ENCODE data around the gene SUN2.

The SUN2 gene

GRCh38 chr22:38788846-38789245 is 33.0 kb upstream of the SUN2 start:
- H3K27me3 ChIP-seq (ENCODE audit: control insufficient read depth, insufficient read depth, low read length): no peaks in the 10 kb centered on the region
- no peaks in the 10 kb centered on the region for H3K36me3 ChIP-seq (ENCODE audit: control insufficient read depth, insufficient read depth, low read length)
- H3K4me3 ChIP-seq (ENCODE audit: low read length): no peak overlapping the region
- H3K4me1 ChIP-seq (ENCODE audit: control insufficient read depth, insufficient read depth, low read length): peaks cover 13% of the 10 kb centered on the region
- no peaks in the 10 kb centered on the region for H3K9me3 ChIP-seq (ENCODE audit: control insufficient read depth, low read length)
- no peak overlapping the region for H3K9ac ChIP-seq (ENCODE audit: low read length)

- no peaks in the 10 kb centered on the region for H3K36me3 ChIP-seq (ENCODE audit: control insufficient read depth, insufficient read depth, low read length)
- H3K9me3 ChIP-seq (ENCODE audit: control insufficient read depth, low read length): no peaks in the 10 kb centered on the region
- H3K27me3 ChIP-seq (ENCODE audit: control insufficient read depth, insufficient read depth, low read length): no peaks in the 10 kb centered on the region
- H3K4me1 ChIP-seq (ENCODE audit: control insufficient read depth, insufficient read depth, low read length): peaks cover 13% of the 10 kb centered on the region
- no peak overlapping the region for H3K4me3 ChIP-seq (ENCODE audit: low read length)
- no peak overlapping the region for H3K9ac ChIP-seq (ENCODE audit: low read length)
Measured at GRCh38 chr22:38788021-38788816, 32.4 kb upstream of the SUN2 start.

- Histone ChIP-seq H3K9ac (ENCODE audit: low read length) (no peak overlapping the region), H3K9me3 (ENCODE audit: control insufficient read depth, low read length) (no peaks in the 10 kb centered on the region), H3K4me1 (ENCODE audit: control insufficient read depth, insufficient read depth, low read length) (peaks cover 13% of the 10 kb centered on the region), H3K4me3 (ENCODE audit: low read length) (no peak overlapping the region), H3K27me3 (ENCODE audit: control insufficient read depth, insufficient read depth, low read length) (no peaks in the 10 kb centered on the region), H3K36me3 (ENCODE audit: control insufficient read depth, insufficient read depth, low read length) (no peaks in the 10 kb centered on the region)
Measured at GRCh38 chr22:38786631-38787030, 30.8 kb upstream of the SUN2 start.

- no peaks in the 10 kb centered on the region for H3K9me3 ChIP-seq (ENCODE audit: control insufficient read depth, low read length)
- no peak overlapping the region for H3K4me3 ChIP-seq (ENCODE audit: low read length)
- H3K27me3 ChIP-seq (ENCODE audit: control insufficient read depth, insufficient read depth, low read length): no peaks in the 10 kb centered on the region
- H3K9ac ChIP-seq (ENCODE audit: low read length): no peak overlapping the region
- H3K4me1 ChIP-seq (ENCODE audit: control insufficient read depth, insufficient read depth, low read length): peaks cover 13% of the 10 kb centered on the region
- H3K36me3 ChIP-seq (ENCODE audit: control insufficient read depth, insufficient read depth, low read length): no peaks in the 10 kb centered on the region
Measured at GRCh38 chr22:38784856-38785255, 29.1 kb upstream of the SUN2 start.

- Histone ChIP-seq H3K27me3 (ENCODE audit: control insufficient read depth, insufficient read depth, low read length) (no peaks in the 10 kb centered on the region), H3K36me3 (ENCODE audit: control insufficient read depth, insufficient read depth, low read length) (no peaks in the 10 kb centered on the region), H3K9me3 (ENCODE audit: control insufficient read depth, low read length) (no peaks in the 10 kb centered on the region), H3K4me3 (ENCODE audit: low read length) (no peak overlapping the region), H3K9ac (ENCODE audit: low read length) (no peak overlapping the region), H3K4me1 (ENCODE audit: control insufficient read depth, insufficient read depth, low read length) (peaks cover 11% of the 10 kb centered on the region)
Measured at GRCh38 chr22:38784035-38784434, 28.2 kb upstream of the SUN2 start.

- peaks cover 3% of the 10 kb centered on the region for H3K4me1 ChIP-seq (ENCODE audit: control insufficient read depth, insufficient read depth, low read length)
Measured at GRCh38 chr22:38783095-38783615, 27.4 kb upstream of the SUN2 start.

GRCh38 chr22:38782402-38783094 is 26.8 kb upstream of the SUN2 start:
- Histone ChIP-seq H3K36me3 (ENCODE audit: control insufficient read depth, insufficient read depth, low read length) (no peaks in the 10 kb centered on the region), H3K9ac (ENCODE audit: low read length) (no peak overlapping the region), H3K4me3 (ENCODE audit: low read length) (no peak overlapping the region), H3K27me3 (ENCODE audit: control insufficient read depth, insufficient read depth, low read length) (no peaks in the 10 kb centered on the region), H3K9me3 (ENCODE audit: control insufficient read depth, low read length) (no peaks in the 10 kb centered on the region), H3K4me1 (ENCODE audit: control insufficient read depth, insufficient read depth, low read length) (no peaks in the 10 kb centered on the region)

More at GRCh38 chr22:38783095-38783615, 27.4 kb upstream of the SUN2 start:
- Histone ChIP-seq H3K4me3 (ENCODE audit: low read length) (no peak overlapping the region), H3K9me3 (ENCODE audit: control insufficient read depth, low read length) (no peaks in the 10 kb centered on the region), H3K27me3 (ENCODE audit: control insufficient read depth, insufficient read depth, low read length) (no peaks in the 10 kb centered on the region), H3K9ac (ENCODE audit: low read length) (no peak overlapping the region), H3K36me3 (ENCODE audit: control insufficient read depth, insufficient read depth, low read length) (no peaks in the 10 kb centered on the region)

- no peak overlapping the region for H3K4me3 ChIP-seq (ENCODE audit: low read length)
- H3K9me3 ChIP-seq (ENCODE audit: control insufficient read depth, low read length): no peaks in the 10 kb centered on the region
- no peak overlapping the region for H3K9ac ChIP-seq (ENCODE audit: low read length)
- H3K27me3 ChIP-seq (ENCODE audit: control insufficient read depth, insufficient read depth, low read length): no peaks in the 10 kb centered on the region
- H3K36me3 ChIP-seq (ENCODE audit: control insufficient read depth, insufficient read depth, low read length): no peaks in the 10 kb centered on the region
- no peaks in the 10 kb centered on the region for H3K4me1 ChIP-seq (ENCODE audit: control insufficient read depth, insufficient read depth, low read length)
Measured at GRCh38 chr22:38781033-38781432, 25.2 kb upstream of the SUN2 start.

- Histone ChIP-seq H3K9ac (ENCODE audit: low read length) (no peak overlapping the region), H3K9me3 (ENCODE audit: control insufficient read depth, low read length) (no peaks in the 10 kb centered on the region), H3K27me3 (ENCODE audit: control insufficient read depth, insufficient read depth, low read length) (no peaks in the 10 kb centered on the region), H3K4me1 (ENCODE audit: control insufficient read depth, insufficient read depth, low read length) (no peaks in the 10 kb centered on the region), H3K36me3 (ENCODE audit: control insufficient read depth, insufficient read depth, low read length) (no peaks in the 10 kb centered on the region), H3K4me3 (ENCODE audit: low read length) (no peak overlapping the region)
Measured at GRCh38 chr22:38777087-38777671, 21.4 kb upstream of the SUN2 start.

GRCh38 chr22:38776086-38776485 is 20.3 kb upstream of the SUN2 start:
- no peaks in the 10 kb centered on the region for H3K4me1 ChIP-seq (ENCODE audit: control insufficient read depth, insufficient read depth, low read length)
- no peaks in the 10 kb centered on the region for H3K27me3 ChIP-seq (ENCODE audit: control insufficient read depth, insufficient read depth, low read length)
- H3K9me3 ChIP-seq (ENCODE audit: control insufficient read depth, low read length): no peaks in the 10 kb centered on the region
- no peaks in the 10 kb centered on the region for H3K36me3 ChIP-seq (ENCODE audit: control insufficient read depth, insufficient read depth, low read length)
- no peak overlapping the region for H3K4me3 ChIP-seq (ENCODE audit: low read length)
- no peak overlapping the region for H3K9ac ChIP-seq (ENCODE audit: low read length)

GRCh38 chr22:38775656-38776055 is 19.9 kb upstream of the SUN2 start:
- H3K9ac ChIP-seq (ENCODE audit: low read length): no peak overlapping the region
- no peak overlapping the region for H3K4me3 ChIP-seq (ENCODE audit: low read length)
- no peaks in the 10 kb centered on the region for H3K36me3 ChIP-seq (ENCODE audit: control insufficient read depth, insufficient read depth, low read length)
- no peaks in the 10 kb centered on the region for H3K9me3 ChIP-seq (ENCODE audit: control insufficient read depth, low read length)
- H3K27me3 ChIP-seq (ENCODE audit: control insufficient read depth, insufficient read depth, low read length): no peaks in the 10 kb centered on the region
- no peaks in the 10 kb centered on the region for H3K4me1 ChIP-seq (ENCODE audit: control insufficient read depth, insufficient read depth, low read length)

Data from mucosa of stomach (tissue), 1 donor.